GM13976 (cell line): Measurements from ENCODE around the gene ATP10A.

Experiments
- DNase-seq: peaks from one replicate; pipeline ENCODE4 v3.0.0; 2012; ENCODE audit warnings: low spot score
- CTCF ChIP-seq: IDR thresholded peaks from 2 replicates; pipeline ENCODE4 v1.5.1; 2012; ENCODE audit warnings: borderline replicate concordance, mild to moderate bottlenecking; ENCODE audit not compliant: insufficient read depth; ENCODE audit errors: extremely low read depth, missing control alignments, control extremely low read depth
- in situ Hi-C: fragments of 300-500 bp; cut with MboI; formaldehyde crosslinking; loops from one replicate; pipeline ENCODE4 v1.12.0; 2022; ENCODE audit warnings: low sequenced_read_pairs, mixed read lengths, inconsistent platforms; ENCODE audit not compliant: unreplicated experiment

Gene ATP10A

GRCh38 chr15:25797936-25798901 lies 64.9 kb downstream of the ATP10A start:
- no peak for DNase-seq
- in situ Hi-C loops: no loop called here
- no peak for TF ChIP-seq CTCF

- in situ Hi-C loops: no loop called here
- no peak for DNase-seq
- no peak for TF ChIP-seq CTCF
Observed at GRCh38 chr15:25797511-25797935, 65.6 kb downstream of the ATP10A start.

- in situ Hi-C loops: no loop called here
- DNase-seq: no peak
- no peak for TF ChIP-seq CTCF
Observed at GRCh38 chr15:25797035-25797434, 66.1 kb downstream of the ATP10A start.

GRCh38 chr15:25796395-25796794 lies 66.7 kb downstream of the ATP10A start:
- no peak for TF ChIP-seq CTCF

GRCh38 chr15:25795712-25796111 lies 67.4 kb downstream of the ATP10A start:
- in situ Hi-C loops: no loop called here
- TF ChIP-seq CTCF: no peak
- no peak for DNase-seq

More at GRCh38 chr15:25796395-25796794, 66.7 kb downstream of the ATP10A start:
- DNase-seq: no peak
- in situ Hi-C loops: no loop called here

- TF ChIP-seq CTCF: no peak
- in situ Hi-C loops: no loop called here
- no peak for DNase-seq
Observed at GRCh38 chr15:25795061-25795460, 68.1 kb downstream of the ATP10A start.
